ENCODE measurements around the gene ZBTB34. TPM values are rescaled to one million over a fixed set of nuclear protein-coding genes. Genes with fewer than 3 reads are reported as not detected.

ZBTB34 gene
- total and polyA plus RNA-seq, 2 of the 4 experiments (the other 2 are of a cell fraction), result 2.7 to 3.1 TPM

GRCh38 chr9:126883636-126884035 is 23.2 kb downstream of the ZBTB34 start:
- H3K4me3 ChIP-seq (ENCODE audit: insufficient read depth, low read depth, low read length), result no peak overlapping the region
- peak overlapping the region; percentile 22 for H2BK5ac ChIP-seq (ENCODE audit: low read depth, low read length, poor library complexity, severe bottlenecking)
- no peak overlapping the region for H2BK120ac ChIP-seq (ENCODE audit: low read depth, low read length)
- dilution Hi-C loops (cut with HindIII; ENCODE audit: low sequenced_read_pairs, unreplicated experiment) (no loop called here), in situ Hi-C loops (cut with MboI; ENCODE audit: low sequenced_read_pairs) (no loop called here), intact Hi-C loops (cut with micrococcal nuclease) (no loop called here)
- H3K4me2 ChIP-seq (ENCODE audit: low read depth, low read length), result no peak overlapping the region
- no peak overlapping the region for H2AK9ac ChIP-seq (replicated peaks; ENCODE audit: low read depth, low read length, poor library complexity)
- no peak overlapping the region for H2BK20ac ChIP-seq (ENCODE audit: low read depth, low read length)
- no peak overlapping the region for H4K91ac ChIP-seq (ENCODE audit: insufficient read depth, low read depth, low read length)
- H3K18ac ChIP-seq (ENCODE audit: low read depth, low read length), result no peak overlapping the region
- H4K5ac ChIP-seq (ENCODE audit: low read depth, low read length), result no peak overlapping the region
- H3K36me3 ChIP-seq (ENCODE audit: control insufficient read depth, insufficient read depth, low read length), result peaks cover 31% of the 10 kb centered on the region
- H2AFZ ChIP-seq (replicated peaks; ENCODE audit: low read length, poor library complexity), result peak overlapping the region; percentile 52
- no peak overlapping the region for H4K8ac ChIP-seq (ENCODE audit: low read depth in 2 of 2, low read length in 2 of 2)
- H3K27me3 ChIP-seq (ENCODE audit: control insufficient read depth, insufficient read depth, low read length), result no peaks in the 10 kb centered on the region
- H3K23ac ChIP-seq (ENCODE audit: low read depth, low read length), result no peak overlapping the region
- no peak overlapping the region for H3K56ac ChIP-seq (ENCODE audit: extremely low read depth, insufficient read depth, low read length)
- H3K9me3 ChIP-seq (ENCODE audit: control insufficient read depth, insufficient read depth, low read length), result no peaks in the 10 kb centered on the region
- no peak overlapping the region for H3K4ac ChIP-seq (ENCODE audit: low read depth, low read length)
- peaks cover 36 to 61% of the 10 kb centered on the region in 2 experiments for H3K79me1 ChIP-seq (ENCODE audit: low read depth in 1 of 2, low read length in 2 of 2)
- no peak overlapping the region for H2BK15ac ChIP-seq (ENCODE audit: low read depth, low read length)
- no peak overlapping the region for H3K9ac ChIP-seq (ENCODE audit: low read depth, low read length)
- peaks cover 45% of the 10 kb centered on the region for H4K20me1 ChIP-seq (ENCODE audit: insufficient read depth, low read length)
- H3K4me1 ChIP-seq (ENCODE audit: control insufficient read depth, insufficient read depth, low read length), result peaks cover 3% of the 10 kb centered on the region
- no TSS peak for BruUV-seq (replicated peaks)
- ATAC-seq (ENCODE audit: low read depth), result no peak
- no peak for DNase-seq
- H3K14ac ChIP-seq (replicated peaks; ENCODE audit: low read depth, low read length), result no peak overlapping the region
- TF ChIP-seq USF2 (IDR thresholded peaks at IDR 0.05; ENCODE audit: low read depth, low read length), result no peak
- no peak for TF ChIP-seq CHD1 (IDR thresholded peaks at IDR 0.05; ENCODE audit: low read depth, low read length)
- TF ChIP-seq MAFK (IDR thresholded peaks at IDR 0.05; ENCODE audit: low read depth, low read length), result no peak
- peaks cover 10% of the 10 kb centered on the region for H3K9me1 ChIP-seq (ENCODE audit: insufficient read depth, low read length)
- H3K27ac ChIP-seq (ENCODE audit: insufficient read depth, low read length), result no peak overlapping the region
- H2AK5ac ChIP-seq (ENCODE audit: low read depth, low read length), result no peak overlapping the region
- no CpG with 5 or more reads among the region's 15 CpGs for WGBS, 2 experiments (ENCODE audit: extremely low coverage in 2 of 2, insufficient read length in 1 of 2)
- CTCF ChIA-PET, result no interaction called here
- POLR2A ChIA-PET (ENCODE audit: unreplicated experiment), result no interaction called here
